DND-41 (cell line): Measurements from ENCODE around the gene NINL.

Source experiments
- ATAC-seq: fragments of 200-7000 bp; cut with Tn5 transposase; 3 replicates; pipeline ENCODE4 v1.9.1; 2021; ENCODE audit warnings: low read depth; ENCODE audit not compliant: insufficient read depth
- DNase-seq: peaks from one replicate; pipeline ENCODE4 v3.0.0-alpha.2; 2020
- H2AFZ ChIP-seq: 2 replicates; pipeline ENCODE4 v1.6.0; 2012; ENCODE audit warnings: low read depth, low read length
- H3K27ac ChIP-seq: 2 replicates; pipeline ENCODE4 v1.5.1; 2012; ENCODE audit warnings: low read length, inconsistent platforms
- H3K27me3 ChIP-seq: fragments of 200-600 bp; sonication (generic); 2 replicates; pipeline ENCODE4 v1.6.0; 2012; ENCODE audit warnings: low read length, mild to moderate bottlenecking, inconsistent platforms; ENCODE audit not compliant: insufficient read depth, poor library complexity
- H3K36me3 ChIP-seq: 2 replicates; pipeline ENCODE4 v1.5.1; 2012; ENCODE audit warnings: low read length, inconsistent platforms; ENCODE audit not compliant: insufficient read depth
- H3K4me1 ChIP-seq: 2 replicates; pipeline ENCODE4 v1.5.1; 2012; ENCODE audit warnings: mild to moderate bottlenecking, low read length; ENCODE audit not compliant: insufficient read depth
- H3K4me2 ChIP-seq: 2 replicates; pipeline ENCODE4 v1.6.0; 2012; ENCODE audit warnings: mild to moderate bottlenecking, moderate library complexity, low read length, inconsistent platforms; ENCODE audit not compliant: insufficient read depth
- H3K4me3 ChIP-seq, 2 experiments: fragments of 200-600 bp in 1 of 2; shearing (Covaris generic) in 1 of 2; 2 replicates each; pipeline ENCODE4 v1.5.1; 2012 to 2016; ENCODE audit warnings: inconsistent platforms in 2 of 2, low read length in 2 of 2, mild to moderate bottlenecking in 2 of 2, low read depth in 1 of 2, moderate library complexity in 1 of 2
- H3K79me2 ChIP-seq: 2 replicates; pipeline ENCODE4 v1.6.0; 2012; ENCODE audit warnings: low read length, inconsistent platforms; ENCODE audit not compliant: insufficient read depth
- H3K9ac ChIP-seq: 2 replicates; pipeline ENCODE4 v1.6.0; 2012; ENCODE audit warnings: low read depth, mild to moderate bottlenecking, inconsistent platforms, low read length, moderate library complexity
- H3K9me3 ChIP-seq: 2 replicates; pipeline ENCODE4 v1.5.1; 2012; ENCODE audit warnings: low read length, moderate library complexity, mild to moderate bottlenecking, inconsistent platforms; ENCODE audit not compliant: insufficient read depth, severe bottlenecking
- H4K20me1 ChIP-seq: 2 replicates; pipeline ENCODE4 v1.6.0; 2012; ENCODE audit warnings: low read length; ENCODE audit not compliant: insufficient read depth
- EZH2 ChIP-seq: IDR thresholded peaks from 3 replicates; pipeline ENCODE4 v1.6.1; 2012; ENCODE audit warnings: borderline replicate concordance, low read depth, mild to moderate bottlenecking, moderate library complexity, low read length, inconsistent platforms; ENCODE audit not compliant: severe bottlenecking
- TF ChIP-seq, protein P1 (sequence below): IDR thresholded peaks from 2 replicates; pipeline ENCODE4 v1.5.1; 2012; ENCODE audit warnings: borderline replicate concordance, low read length, moderate library complexity, mild to moderate bottlenecking; ENCODE audit not compliant: poor library complexity, severe bottlenecking; ENCODE audit errors: extremely low read depth

Gene NINL

DNA sequence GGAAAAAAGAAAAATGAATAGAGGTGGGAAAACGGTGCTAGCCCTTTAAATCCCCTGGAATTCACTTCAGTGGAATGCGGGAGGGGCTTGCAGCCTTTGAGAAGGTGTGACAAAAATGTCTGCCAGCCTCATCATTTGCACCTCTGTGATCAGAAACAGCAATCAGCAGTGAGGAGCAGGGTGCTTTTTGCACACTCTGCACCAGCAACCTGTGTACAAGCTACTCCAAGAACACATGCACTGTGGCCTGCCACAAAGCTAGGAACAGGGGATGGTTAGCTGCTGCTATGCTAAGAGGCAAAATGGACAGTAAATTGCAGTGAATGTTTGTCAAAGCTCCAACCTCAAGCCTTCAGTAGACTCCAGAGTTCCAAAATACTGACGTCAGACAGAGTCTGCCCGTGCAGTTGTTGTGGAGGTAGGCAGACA is 148.2 kb downstream of the NINL start:
- ATAC-seq (0 out of 3 replicates have a peak, but pooled peaks have one; percentile 22), DNase-seq (no peak)
- Histone ChIP-seq H2AFZ (no peak overlapping the region), H3K4me1 (no peaks in the 10 kb centered on the region), H3K27ac (no peak overlapping the region), H3K79me2 (peaks cover 7% of the 10 kb centered on the region), H3K9me3 (no peaks in the 10 kb centered on the region), H3K4me3 (no peak overlapping the region), H4K20me1 (no peaks in the 10 kb centered on the region), H3K9ac (no peak overlapping the region), H3K27me3 (no peaks in the 10 kb centered on the region), H3K36me3 (peaks cover 91% of the 10 kb centered on the region), H3K4me2 (no peak overlapping the region)
- TF ChIP-seq EZH2 = no peak
- TF ChIP-seq, protein P1, sequence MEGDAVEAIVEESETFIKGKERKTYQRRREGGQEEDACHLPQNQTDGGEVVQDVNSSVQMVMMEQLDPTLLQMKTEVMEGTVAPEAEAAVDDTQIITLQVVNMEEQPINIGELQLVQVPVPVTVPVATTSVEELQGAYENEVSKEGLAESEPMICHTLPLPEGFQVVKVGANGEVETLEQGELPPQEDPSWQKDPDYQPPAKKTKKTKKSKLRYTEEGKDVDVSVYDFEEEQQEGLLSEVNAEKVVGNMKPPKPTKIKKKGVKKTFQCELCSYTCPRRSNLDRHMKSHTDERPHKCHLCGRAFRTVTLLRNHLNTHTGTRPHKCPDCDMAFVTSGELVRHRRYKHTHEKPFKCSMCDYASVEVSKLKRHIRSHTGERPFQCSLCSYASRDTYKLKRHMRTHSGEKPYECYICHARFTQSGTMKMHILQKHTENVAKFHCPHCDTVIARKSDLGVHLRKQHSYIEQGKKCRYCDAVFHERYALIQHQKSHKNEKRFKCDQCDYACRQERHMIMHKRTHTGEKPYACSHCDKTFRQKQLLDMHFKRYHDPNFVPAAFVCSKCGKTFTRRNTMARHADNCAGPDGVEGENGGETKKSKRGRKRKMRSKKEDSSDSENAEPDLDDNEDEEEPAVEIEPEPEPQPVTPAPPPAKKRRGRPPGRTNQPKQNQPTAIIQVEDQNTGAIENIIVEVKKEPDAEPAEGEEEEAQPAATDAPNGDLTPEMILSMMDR = no peak

DNA sequence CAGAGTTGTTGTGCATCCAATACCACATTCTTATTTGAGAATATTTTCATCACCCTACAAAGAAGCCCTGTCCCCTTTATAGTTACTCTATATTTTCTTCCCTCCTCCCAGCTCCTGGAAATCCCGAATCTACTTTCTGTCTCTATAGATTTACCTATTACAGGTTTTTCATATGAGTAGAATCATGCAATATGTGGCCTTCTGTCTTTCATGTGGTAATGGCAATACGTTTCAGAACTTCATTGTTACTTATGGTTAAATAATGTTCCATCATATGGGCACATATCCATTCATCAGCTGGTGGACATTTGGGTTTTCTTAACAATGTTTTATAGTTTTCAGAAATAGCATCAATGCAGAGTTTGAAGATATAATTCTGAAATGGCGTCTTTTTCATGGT is 160.8 kb downstream of the NINL start:
- no peaks in the 10 kb centered on the region for H3K27me3 ChIP-seq
- no peaks in the 10 kb centered on the region for H4K20me1 ChIP-seq
- no peak overlapping the region for H3K9ac ChIP-seq
- H3K27ac ChIP-seq = no peak overlapping the region
- H3K79me2 ChIP-seq = peaks cover 32% of the 10 kb centered on the region
- no peak for TF ChIP-seq EZH2
- TF ChIP-seq, protein P1 = no peak
- no peaks in the 10 kb centered on the region for H3K9me3 ChIP-seq
- H3K4me2 ChIP-seq = no peak overlapping the region
- H3K4me3 ChIP-seq = no peak overlapping the region
- H2AFZ ChIP-seq = no peak overlapping the region
- DNase-seq (no peak), ATAC-seq (no peak)
- H3K36me3 ChIP-seq = peaks cover 93% of the 10 kb centered on the region
- no peaks in the 10 kb centered on the region for H3K4me1 ChIP-seq

DNA sequence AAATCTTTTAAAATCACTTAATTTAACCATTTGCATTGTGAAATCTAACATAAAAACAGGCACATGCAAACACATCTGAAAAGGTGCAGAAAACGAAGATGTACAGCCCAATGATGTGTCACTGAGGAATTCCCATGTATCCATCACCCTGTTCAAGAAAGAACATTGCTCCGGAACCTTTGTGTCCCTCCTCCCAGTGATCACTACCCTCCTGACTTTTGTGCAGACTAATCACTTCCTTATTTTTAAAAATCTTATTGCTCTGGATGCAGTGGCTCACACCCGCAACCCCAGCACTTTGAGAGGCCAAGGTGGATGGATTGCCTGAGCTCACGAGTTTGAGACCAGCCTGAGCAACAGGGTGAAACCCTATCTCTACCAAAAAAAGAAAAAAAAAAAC is 163.3 kb downstream of the NINL start:
- H3K9me3 ChIP-seq = no peaks in the 10 kb centered on the region
- H3K27me3 ChIP-seq = no peaks in the 10 kb centered on the region
- peaks cover 35% of the 10 kb centered on the region for H3K79me2 ChIP-seq
- no peaks in the 10 kb centered on the region for H3K4me1 ChIP-seq
- H3K27ac ChIP-seq = no peak overlapping the region
- TF ChIP-seq, protein P1 = no peak
- TF ChIP-seq EZH2 = no peak
- no peaks in the 10 kb centered on the region for H4K20me1 ChIP-seq
- ATAC-seq (no peak), DNase-seq (no peak)
- H3K9ac ChIP-seq = no peak overlapping the region
- H3K4me2 ChIP-seq = no peak overlapping the region
- no peak overlapping the region for H2AFZ ChIP-seq
- peaks cover 93% of the 10 kb centered on the region for H3K36me3 ChIP-seq
- H3K4me3 ChIP-seq = no peak overlapping the region

DNA sequence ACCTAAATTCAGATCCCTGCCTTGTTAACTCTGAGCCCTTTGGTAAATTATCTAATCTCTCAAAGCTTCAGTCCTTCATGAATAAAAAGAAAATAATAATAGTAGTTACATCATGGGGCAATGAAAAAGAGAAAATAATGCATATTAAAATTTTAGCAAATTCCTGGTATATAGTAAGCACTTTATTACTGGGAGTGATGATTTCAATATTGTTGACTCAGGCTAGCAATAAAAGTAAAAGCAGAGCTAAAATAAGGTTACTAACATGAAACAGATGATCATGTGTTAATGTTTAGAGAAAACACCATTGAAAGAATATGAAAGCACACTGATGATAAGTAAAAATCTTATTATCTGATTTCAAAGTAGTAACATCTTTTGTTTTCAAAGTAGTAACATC is 164.2 kb downstream of the NINL start:
- peaks cover 35% of the 10 kb centered on the region for H3K79me2 ChIP-seq
- H3K4me2 ChIP-seq = no peak overlapping the region
- H3K4me1 ChIP-seq = no peaks in the 10 kb centered on the region
- DNase-seq (no peak), ATAC-seq (no peak)
- H3K9me3 ChIP-seq = no peaks in the 10 kb centered on the region
- no peak overlapping the region for H3K4me3 ChIP-seq
- no peak overlapping the region for H3K27ac ChIP-seq
- no peaks in the 10 kb centered on the region for H3K27me3 ChIP-seq
- no peak overlapping the region for H3K9ac ChIP-seq
- peaks cover 93% of the 10 kb centered on the region for H3K36me3 ChIP-seq
- TF ChIP-seq EZH2 = no peak
- TF ChIP-seq, protein P1 = no peak
- H4K20me1 ChIP-seq = no peaks in the 10 kb centered on the region
- H2AFZ ChIP-seq = no peak overlapping the region
